CD14-positive monocyte (primary cell): ENCODE results near the gene ATP13A3. TPM values are rescaled to one million over a fixed set of nuclear protein-coding genes. Genes with fewer than 3 reads are reported as not detected.
"Not testable (repeated sequence)": the region's sequence is repeated elsewhere in the genome, so short reads cannot be mapped to it uniquely, and the experiment has no call there.

Source experiments
- DNase-seq, 3 donors: peaks; one replicate each; pipeline ENCODE4 v3.0.0-alpha.2; 2011 to 2022
- H2AFZ ChIP-seq: 2 replicates; pipeline ENCODE4 v1.6.0; 2012; ENCODE audit warnings: mild to moderate bottlenecking, low read depth, low read length, inconsistent platforms; ENCODE audit not compliant: insufficient read depth, poor library complexity, severe bottlenecking
- H3K27ac ChIP-seq, 2 donors: 1 replicate in 1 of 2; 2 replicates in 1 of 2; pipeline ENCODE4 v1.5.1; 2012 to 2013; ENCODE audit warnings: low read length in 2 of 2, control low read depth in 1 of 2, inconsistent platforms in 1 of 2, low read depth in 1 of 2, mild to moderate bottlenecking in 1 of 2
- H3K27me3 ChIP-seq, 2 donors: one replicate each; pipeline versions ENCODE4 v1.6.0 to v1.6.1; 2011 to 2013; ENCODE audit warnings: low read length in 2 of 2; ENCODE audit not compliant: control insufficient read depth in 2 of 2, insufficient read depth in 2 of 2
- H3K36me3 ChIP-seq, 2 donors: replicated peaks in 1 of 2; 1 replicate in 1 of 2; 2 replicates in 1 of 2; pipeline versions ENCODE4 v1.5.1 to v1.6.1; 2012 to 2013; ENCODE audit warnings: low read length in 2 of 2, control low read depth in 1 of 2, inconsistent platforms in 1 of 2, mild to moderate bottlenecking in 1 of 2; ENCODE audit not compliant: insufficient read depth in 2 of 2, control insufficient read depth in 1 of 2
- H3K4me1 ChIP-seq, 2 donors: 1 replicate in 1 of 2; 2 replicates in 1 of 2; pipeline versions ENCODE4 v1.5.1 to v1.6.1; 2012 to 2013; ENCODE audit warnings: low read length in 2 of 2, control low read depth in 1 of 2, inconsistent platforms in 1 of 2, mild to moderate bottlenecking in 1 of 2, moderate library complexity in 1 of 2; ENCODE audit not compliant: insufficient read depth in 2 of 2, control insufficient read depth in 1 of 2
- H3K4me2 ChIP-seq: replicated peaks from 2 replicates; pipeline ENCODE3; 2012; ENCODE audit warnings: low read length, moderate library complexity, mild to moderate bottlenecking; ENCODE audit not compliant: poor library complexity, severe bottlenecking; ENCODE audit errors: extremely low read depth
- H3K4me3 ChIP-seq, 3 experiments: fragments of 200-600 bp in 1 of 3; sonication (generic) in 1 of 3; replicated peaks in 1 of 3; 1 replicate in 2 of 3; 2 replicates in 1 of 3; pipeline ENCODE4 v1.5.1; 2011 to 2013; ENCODE audit warnings: low read length in 3 of 3, mild to moderate bottlenecking in 3 of 3, control low read depth in 2 of 3, low read depth in 2 of 3, inconsistent platforms in 1 of 3, moderate library complexity in 1 of 3
- H3K79me2 ChIP-seq: 2 replicates; pipeline ENCODE4 v1.6.0; 2012; ENCODE audit warnings: mild to moderate bottlenecking, control low read depth, inconsistent platforms, low read length, moderate library complexity; ENCODE audit not compliant: insufficient read depth
- H3K9ac ChIP-seq: 2 replicates; pipeline ENCODE4 v1.6.0; 2017; ENCODE audit warnings: low read length, mild to moderate bottlenecking; ENCODE audit not compliant: insufficient read depth, poor library complexity, severe bottlenecking
- H3K9me3 ChIP-seq, 2 donors: replicated peaks in 1 of 2; 1 replicate in 1 of 2; 2 replicates in 1 of 2; pipeline versions ENCODE4 v1.5.1 to v1.6.1; 2012 to 2013; ENCODE audit warnings: low read length in 2 of 2, control low read depth in 1 of 2; ENCODE audit not compliant: control insufficient read depth in 1 of 2, insufficient read depth in 1 of 2
- H4K20me1 ChIP-seq: 2 replicates; pipeline ENCODE4 v1.6.0; 2012; ENCODE audit warnings: mild to moderate bottlenecking, low read length, control low read depth, moderate library complexity; ENCODE audit not compliant: insufficient read depth
- H3K27ac Mint-ChIP-seq, 7 donors: one replicate each; pipeline ENCODE4 v1.8.0; 2020; ENCODE audit warnings: mild to moderate bottlenecking in 7 of 7, mixed read lengths in 7 of 7, moderate library complexity in 6 of 7, inconsistent platforms in 2 of 7
- H3K27me3 Mint-ChIP-seq, 3 donors: one replicate each; pipeline ENCODE4 v1.8.0; 2021 to 2022; ENCODE audit warnings: low read depth in 3 of 3, mild to moderate bottlenecking in 3 of 3, mixed read lengths in 3 of 3, moderate library complexity in 3 of 3, inconsistent platforms in 1 of 3
- H3K36me3 Mint-ChIP-seq, 2 donors: one replicate each; pipeline ENCODE4 v1.8.0; 2020; ENCODE audit warnings: mixed read lengths in 2 of 2, inconsistent platforms in 1 of 2, mild to moderate bottlenecking in 1 of 2
- H3K4me1 Mint-ChIP-seq: one replicate; pipeline ENCODE4 v1.8.0; 2020; ENCODE audit warnings: mild to moderate bottlenecking, mixed read lengths
- H3K4me3 Mint-ChIP-seq, 2 donors: one replicate each; pipeline ENCODE4 v1.8.0; 2020; ENCODE audit warnings: mild to moderate bottlenecking in 2 of 2, mixed read lengths in 2 of 2, moderate library complexity in 1 of 2
- H3K9me3 Mint-ChIP-seq, 7 donors: one replicate each; pipeline ENCODE4 v1.8.0; 2020 to 2022; ENCODE audit warnings: mixed read lengths in 7 of 7, mild to moderate bottlenecking in 6 of 7, moderate library complexity in 6 of 7, inconsistent platforms in 2 of 7
- CTCF ChIP-seq: fragments of 200-600 bp; IDR thresholded peaks from one replicate; pipeline ENCODE4 v1.8.0; 2022; ENCODE audit warnings: antibody characterized with exemption, mild to moderate bottlenecking
- WGBS: methylation state at CpG from one replicate; pipeline ENCODE4 v1.1.5; 2013; ENCODE audit warnings: missing lambda C conversion rate; ENCODE audit not compliant: insufficient coverage; 5-methylcytosine and 5-hydroxymethylcytosine counted together
- intact Hi-C, 2 donors: fragments of 100-400 bp; cut with micrococcal nuclease; formaldehyde crosslinking; loops; one replicate each; pipeline versions ENCODE4 v1.15.0 to v1.15.1; 2023
- polyA plus RNA-seq, 3 donors: library from polyadenylated mRNA; depleted of rRNA in 1 of 3; unstranded in 2 of 3; stranded (reverse) in 1 of 3; fragments of 300-500 nt in 2 of 3; fragments of >200 nt in 1 of 3; fragmentation: Illumina TruSeq in 2 of 3; gene quantifications; 1 replicate in 2 of 3; 2 replicates in 1 of 3; pipeline ENCODE4 v1.2.3, GENCODE V29; 2012 to 2021

The ATP13A3 gene
- polyA plus RNA-seq, 3 donors = 4.7 to 19.5 (median 5.2) TPM

GRCh38 chr3:194484614-194485013, 2.2 kb downstream of the ATP13A3 start:
- Mint-ChIP-seq H3K27ac (peak overlapping the region in 1 of 7 donors; percentile 97), H3K4me1 (peaks cover 65% of the 10 kb centered on the region), H3K36me3 (peaks cover 27 to 31% of the 10 kb centered on the region in 2 donors), H3K4me3 (peak overlapping the region; percentile 92 to 97), H3K27me3 (peaks cover 0 to 5% (median 0%) of the 10 kb centered on the region in 3 donors), H3K9me3 (peaks cover 0 to 2% (median 0%) of the 10 kb centered on the region in 7 donors)
- Histone ChIP-seq H4K20me1 (peaks cover 21% of the 10 kb centered on the region), H3K4me1 (peaks cover 50 to 64% of the 10 kb centered on the region in 2 donors), H3K36me3 (peaks cover 0 to 3% of the 10 kb centered on the region in 2 donors), H3K27me3 (no peaks in the 10 kb centered on the region), H3K27ac (peak overlapping the region in 1 of 2 donors; percentile 90), H3K4me3 (peak overlapping the region in 1 of 3 experiments; percentile 95), H3K9ac (no peak overlapping the region), H3K4me2 (peak overlapping the region; percentile 98), H3K79me2 (peaks cover 68% of the 10 kb centered on the region), H3K9me3 (no peaks in the 10 kb centered on the region), H2AFZ (no peak overlapping the region)
- DNase-seq = no peak
- intact Hi-C loops = loop anchor here (5.0 kb wide), 4 partner anchors 43 to 618 kb away; no protein-coding TSS in a partner anchor
- TF ChIP-seq CTCF = no peak
- 94% methylated on average over 10 of the region's 12 CpGs for WGBS

- no CpG with 5 or more reads among the region's 1 CpG for WGBS
- Histone ChIP-seq H3K4me2 (no peak overlapping the region), H3K4me1 (peaks cover 43 to 56% of the 10 kb centered on the region in 2 donors), H3K4me3 (no peak overlapping the region), H3K9ac (no peak overlapping the region), H3K27ac (no peak overlapping the region), H4K20me1 (peaks cover 23% of the 10 kb centered on the region), H3K36me3 (peaks cover 1 to 4% of the 10 kb centered on the region in 2 donors), H3K27me3 (no peaks in the 10 kb centered on the region), H3K9me3 (no peaks in the 10 kb centered on the region), H3K79me2 (peaks cover 76% of the 10 kb centered on the region), H2AFZ (no peak overlapping the region)
- DNase-seq = no peak
- Mint-ChIP-seq H3K9me3 (peaks cover 0 to 2% (median 0%) of the 10 kb centered on the region in 7 donors), H3K4me3 (no peak overlapping the region), H3K4me1 (peaks cover 58% of the 10 kb centered on the region), H3K36me3 (peaks cover 27 to 31% of the 10 kb centered on the region in 2 donors), H3K27ac (no peak overlapping the region), H3K27me3 (peaks cover 0 to 5% (median 0%) of the 10 kb centered on the region in 3 donors)
- no peak for TF ChIP-seq CTCF
- intact Hi-C loops = no loop called here
Observed at GRCh38 chr3:194483850-194484249, 3.0 kb downstream of the ATP13A3 start.

GRCh38 chr3:194482830-194483229, 4.0 kb downstream of the ATP13A3 start:
- H3K9me3 ChIP-seq, DNase-seq, H3K27me3 ChIP-seq, H3K4me3 ChIP-seq, intact Hi-C loops, H3K27me3 Mint-ChIP-seq, H3K9me3 Mint-ChIP-seq, H3K4me3 Mint-ChIP-seq, H3K9ac ChIP-seq, H2AFZ ChIP-seq, H3K4me2 ChIP-seq, H3K27ac ChIP-seq: not testable (repeated sequence)
- over 99% methylated on average over 13 of the region's 13 CpGs for WGBS
- peaks cover 7 to 12% of the 10 kb centered on the region in 2 donors for H3K36me3 ChIP-seq
- H4K20me1 ChIP-seq = peaks cover 26% of the 10 kb centered on the region
- peaks cover 86% of the 10 kb centered on the region for H3K79me2 ChIP-seq
- H3K4me1 ChIP-seq = peaks cover 32 to 46% of the 10 kb centered on the region in 2 donors
- H3K4me1 Mint-ChIP-seq = peaks cover 47% of the 10 kb centered on the region
- H3K36me3 Mint-ChIP-seq = peaks cover 27 to 31% of the 10 kb centered on the region in 2 donors
- H3K27ac Mint-ChIP-seq = peak overlapping the region in 3 of 7 donors; percentile 21 to 73 (median 70)
